GM18861 (cell line): ENCODE results near the gene DNAL4.
"Not testable (repeated sequence)": the region's sequence is repeated elsewhere in the genome, so short reads cannot be mapped to it uniquely, and the experiment has no call there.

Experiments
- ATAC-seq: cut with Tn5 transposase; IDR thresholded peaks from one replicate; pipeline ENCODE4 v1.9.1; 2021; ENCODE audit not compliant: unreplicated experiment

DNAL4 gene

GRCh38 chr22:38827510-38827909 is 33.6 kb upstream of the DNAL4 start:
- no peak for ATAC-seq

GRCh38 chr22:38826801-38827200 is 32.9 kb upstream of the DNAL4 start:
- ATAC-seq: no peak

- ATAC-seq: no peak
Measured at GRCh38 chr22:38826386-38826785, 32.4 kb upstream of the DNAL4 start.

GRCh38 chr22:38824585-38824984 is 30.6 kb upstream of the DNAL4 start:
- ATAC-seq: no peak

GRCh38 chr22:38823637-38824036 is 29.7 kb upstream of the DNAL4 start:
- ATAC-seq: no peak

- no peak for ATAC-seq
Measured at GRCh38 chr22:38823076-38823475, 29.1 kb upstream of the DNAL4 start.

GRCh38 chr22:38820020-38820419 is 26.1 kb upstream of the DNAL4 start:
- no peak for ATAC-seq

GRCh38 chr22:38819387-38819940 is 25.5 kb upstream of the DNAL4 start:
- ATAC-seq: no peak

GRCh38 chr22:38817196-38817595 is 23.3 kb upstream of the DNAL4 start:
- no peak for ATAC-seq

GRCh38 chr22:38815842-38816241 is 21.9 kb upstream of the DNAL4 start:
- no peak for ATAC-seq

GRCh38 chr22:38811241-38811640 is 17.3 kb upstream of the DNAL4 start:
- ATAC-seq: no peak

GRCh38 chr22:38805041-38805593 is 11.2 kb upstream of the DNAL4 start:
- ATAC-seq: not testable (repeated sequence)

GRCh38 chr22:38802671-38803121 is 8.8 kb upstream of the DNAL4 start:
- ATAC-seq: no peak

- no peak for ATAC-seq
Measured at GRCh38 chr22:38799265-38800002, 5.5 kb upstream of the DNAL4 start.

GRCh38 chr22:38798496-38798895 is 4.6 kb upstream of the DNAL4 start:
- ATAC-seq: no peak

GRCh38 chr22:38796262-38796957 is 2.5 kb upstream of the DNAL4 start:
- ATAC-seq: no peak

- ATAC-seq: no peak
Measured at GRCh38 chr22:38795569-38795968, 1.6 kb upstream of the DNAL4 start.

- ATAC-seq: no peak
Measured at GRCh38 chr22:38793317-38793716, 626 bp downstream of the DNAL4 start.

GRCh38 chr22:38792833-38793232 is 1.1 kb downstream of the DNAL4 start:
- ATAC-seq: no peak

GRCh38 chr22:38789606-38790005 is 4.3 kb downstream of the DNAL4 start:
- no peak for ATAC-seq

- ATAC-seq: no peak
Measured at GRCh38 chr22:38788846-38789245, 5.1 kb downstream of the DNAL4 start.
